ENCODE measurements around the gene TMEM218. TPM values are rescaled to one million over a fixed set of nuclear protein-coding genes. Genes with fewer than 3 reads are reported as not detected.

The TMEM218 gene
- total and polyA plus RNA-seq, 2 of the 8 experiments (the other 6 are each of a cell fraction or from before 2014, with no cell fraction given), result 17.0 to 33.5 TPM

GRCh38 chr11:125069796-125070195 is 41.6 kb downstream of the TMEM218 start (continued):
- TF ChIP-seq, protein P1, sequence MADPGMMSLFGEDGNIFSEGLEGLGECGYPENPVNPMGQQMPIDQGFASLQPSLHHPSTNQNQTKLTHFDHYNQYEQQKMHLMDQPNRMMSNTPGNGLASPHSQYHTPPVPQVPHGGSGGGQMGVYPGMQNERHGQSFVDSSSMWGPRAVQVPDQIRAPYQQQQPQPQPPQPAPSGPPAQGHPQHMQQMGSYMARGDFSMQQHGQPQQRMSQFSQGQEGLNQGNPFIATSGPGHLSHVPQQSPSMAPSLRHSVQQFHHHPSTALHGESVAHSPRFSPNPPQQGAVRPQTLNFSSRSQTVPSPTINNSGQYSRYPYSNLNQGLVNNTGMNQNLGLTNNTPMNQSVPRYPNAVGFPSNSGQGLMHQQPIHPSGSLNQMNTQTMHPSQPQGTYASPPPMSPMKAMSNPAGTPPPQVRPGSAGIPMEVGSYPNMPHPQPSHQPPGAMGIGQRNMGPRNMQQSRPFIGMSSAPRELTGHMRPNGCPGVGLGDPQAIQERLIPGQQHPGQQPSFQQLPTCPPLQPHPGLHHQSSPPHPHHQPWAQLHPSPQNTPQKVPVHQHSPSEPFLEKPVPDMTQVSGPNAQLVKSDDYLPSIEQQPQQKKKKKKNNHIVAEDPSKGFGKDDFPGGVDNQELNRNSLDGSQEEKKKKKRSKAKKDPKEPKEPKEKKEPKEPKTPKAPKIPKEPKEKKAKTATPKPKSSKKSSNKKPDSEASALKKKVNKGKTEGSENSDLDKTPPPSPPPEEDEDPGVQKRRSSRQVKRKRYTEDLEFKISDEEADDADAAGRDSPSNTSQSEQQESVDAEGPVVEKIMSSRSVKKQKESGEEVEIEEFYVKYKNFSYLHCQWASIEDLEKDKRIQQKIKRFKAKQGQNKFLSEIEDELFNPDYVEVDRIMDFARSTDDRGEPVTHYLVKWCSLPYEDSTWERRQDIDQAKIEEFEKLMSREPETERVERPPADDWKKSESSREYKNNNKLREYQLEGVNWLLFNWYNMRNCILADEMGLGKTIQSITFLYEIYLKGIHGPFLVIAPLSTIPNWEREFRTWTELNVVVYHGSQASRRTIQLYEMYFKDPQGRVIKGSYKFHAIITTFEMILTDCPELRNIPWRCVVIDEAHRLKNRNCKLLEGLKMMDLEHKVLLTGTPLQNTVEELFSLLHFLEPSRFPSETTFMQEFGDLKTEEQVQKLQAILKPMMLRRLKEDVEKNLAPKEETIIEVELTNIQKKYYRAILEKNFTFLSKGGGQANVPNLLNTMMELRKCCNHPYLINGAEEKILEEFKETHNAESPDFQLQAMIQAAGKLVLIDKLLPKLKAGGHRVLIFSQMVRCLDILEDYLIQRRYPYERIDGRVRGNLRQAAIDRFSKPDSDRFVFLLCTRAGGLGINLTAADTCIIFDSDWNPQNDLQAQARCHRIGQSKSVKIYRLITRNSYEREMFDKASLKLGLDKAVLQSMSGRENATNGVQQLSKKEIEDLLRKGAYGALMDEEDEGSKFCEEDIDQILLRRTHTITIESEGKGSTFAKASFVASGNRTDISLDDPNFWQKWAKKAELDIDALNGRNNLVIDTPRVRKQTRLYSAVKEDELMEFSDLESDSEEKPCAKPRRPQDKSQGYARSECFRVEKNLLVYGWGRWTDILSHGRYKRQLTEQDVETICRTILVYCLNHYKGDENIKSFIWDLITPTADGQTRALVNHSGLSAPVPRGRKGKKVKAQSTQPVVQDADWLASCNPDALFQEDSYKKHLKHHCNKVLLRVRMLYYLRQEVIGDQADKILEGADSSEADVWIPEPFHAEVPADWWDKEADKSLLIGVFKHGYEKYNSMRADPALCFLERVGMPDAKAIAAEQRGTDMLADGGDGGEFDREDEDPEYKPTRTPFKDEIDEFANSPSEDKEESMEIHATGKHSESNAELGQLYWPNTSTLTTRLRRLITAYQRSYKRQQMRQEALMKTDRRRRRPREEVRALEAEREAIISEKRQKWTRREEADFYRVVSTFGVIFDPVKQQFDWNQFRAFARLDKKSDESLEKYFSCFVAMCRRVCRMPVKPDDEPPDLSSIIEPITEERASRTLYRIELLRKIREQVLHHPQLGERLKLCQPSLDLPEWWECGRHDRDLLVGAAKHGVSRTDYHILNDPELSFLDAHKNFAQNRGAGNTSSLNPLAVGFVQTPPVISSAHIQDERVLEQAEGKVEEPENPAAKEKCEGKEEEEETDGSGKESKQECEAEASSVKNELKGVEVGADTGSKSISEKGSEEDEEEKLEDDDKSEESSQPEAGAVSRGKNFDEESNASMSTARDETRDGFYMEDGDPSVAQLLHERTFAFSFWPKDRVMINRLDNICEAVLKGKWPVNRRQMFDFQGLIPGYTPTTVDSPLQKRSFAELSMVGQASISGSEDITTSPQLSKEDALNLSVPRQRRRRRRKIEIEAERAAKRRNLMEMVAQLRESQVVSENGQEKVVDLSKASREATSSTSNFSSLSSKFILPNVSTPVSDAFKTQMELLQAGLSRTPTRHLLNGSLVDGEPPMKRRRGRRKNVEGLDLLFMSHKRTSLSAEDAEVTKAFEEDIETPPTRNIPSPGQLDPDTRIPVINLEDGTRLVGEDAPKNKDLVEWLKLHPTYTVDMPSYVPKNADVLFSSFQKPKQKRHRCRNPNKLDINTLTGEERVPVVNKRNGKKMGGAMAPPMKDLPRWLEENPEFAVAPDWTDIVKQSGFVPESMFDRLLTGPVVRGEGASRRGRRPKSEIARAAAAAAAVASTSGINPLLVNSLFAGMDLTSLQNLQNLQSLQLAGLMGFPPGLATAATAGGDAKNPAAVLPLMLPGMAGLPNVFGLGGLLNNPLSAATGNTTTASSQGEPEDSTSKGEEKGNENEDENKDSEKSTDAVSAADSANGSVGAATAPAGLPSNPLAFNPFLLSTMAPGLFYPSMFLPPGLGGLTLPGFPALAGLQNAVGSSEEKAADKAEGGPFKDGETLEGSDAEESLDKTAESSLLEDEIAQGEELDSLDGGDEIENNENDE (IDR thresholded peaks at IDR 0.05; ENCODE audit: insufficient replicate concordance, low read length), result no peak
- no peak for TF ChIP-seq KDM5A (IDR thresholded peaks at IDR 0.05; ENCODE audit: low read length)
- TF ChIP-seq HDAC6 (IDR thresholded peaks at IDR 0.05; ENCODE audit: low read depth, low read length), result no peak
- TF ChIP-seq KDM1A (IDR thresholded peaks at IDR 0.05; ENCODE audit: borderline replicate concordance, low read length), result no peak
- TF ChIP-seq NRF1 (IDR thresholded peaks at IDR 0.05; ENCODE audit: low read depth, low read length), result no peak
- TF ChIP-seq BCL11A (IDR thresholded peaks at IDR 0.05; ENCODE audit: low read depth in 2 of 2, low read length in 2 of 2), result no peak
- TF ChIP-seq CREB1 (IDR thresholded peaks at IDR 0.05), result no peak
